ENCODE data around the gene SIGLEC12. TPM values are rescaled to one million over a fixed set of nuclear protein-coding genes. Genes with fewer than 3 reads are reported as not detected.
A peak's percentile ranks its signal among the peaks of the same experiment; 100 is the strongest.

SIGLEC12 gene
- total RNA-seq, result 1 to 10 TPM in 1 of 2 donors, not detected in 1; 1.1 TPM
- long read RNA-seq, partial matches to known transcripts, result 0 of 1 reads
- long read RNA-seq, other reads (novel, unspliced or antisense), result 0 of 1 reads

- ATAC-seq (peak; percentile 49 to 59), DNase-seq (no peak)
- intact Hi-C loops (cut with DNase I), result no loop called here
Observed at GRCh38 chr19:51501594-51502263, at the start of gene SIGLEC12. SIGLEC12 (minus strand) TSS chr19:51501800; CDS start chr19:51501733, 67 bp downstream.

- DNase-seq (no peak), ATAC-seq (no peak)
- intact Hi-C loops (cut with DNase I), result no loop called here
Observed at GRCh38 chr19:51550848-51551672, 49.5 kb upstream of the SIGLEC12 start.

- intact Hi-C loops (cut with DNase I), result no loop called here
- DNase-seq (no peak), ATAC-seq (no peak)
Observed at GRCh38 chr19:51549533-51550324, 48.1 kb upstream of the SIGLEC12 start.

GRCh38 chr19:51548891-51549305 lies 47.3 kb upstream of the SIGLEC12 start:
- no peak for ATAC-seq
- no peak for DNase-seq
- intact Hi-C loops (cut with DNase I), result no loop called here

GRCh38 chr19:51548213-51548651 lies 46.6 kb upstream of the SIGLEC12 start:
- ATAC-seq, result no peak
- intact Hi-C loops (cut with DNase I), result no loop called here
- no peak for DNase-seq

GRCh38 chr19:51547397-51548212 lies 46.0 kb upstream of the SIGLEC12 start:
- DNase-seq (no peak), ATAC-seq (no peak)
- intact Hi-C loops (cut with DNase I), result no loop called here

- DNase-seq (no peak), ATAC-seq (no peak)
- intact Hi-C loops (cut with DNase I), result no loop called here
Observed at GRCh38 chr19:51546650-51547396, 45.2 kb upstream of the SIGLEC12 start.

- intact Hi-C loops (cut with DNase I), result no loop called here
- no peak for DNase-seq
- ATAC-seq, result no peak
Observed at GRCh38 chr19:51546107-51546649, 44.6 kb upstream of the SIGLEC12 start.

- intact Hi-C loops (cut with DNase I), result no loop called here
- ATAC-seq (no peak), DNase-seq (no peak)
Observed at GRCh38 chr19:51544038-51544437, 42.4 kb upstream of the SIGLEC12 start.

- no peak for ATAC-seq
- no peak for DNase-seq
- intact Hi-C loops (cut with DNase I), result no loop called here
Observed at GRCh38 chr19:51542699-51543098, 41.1 kb upstream of the SIGLEC12 start.

- intact Hi-C loops (cut with DNase I), result no loop called here
- ATAC-seq (no peak), DNase-seq (no peak)
Observed at GRCh38 chr19:51541458-51542357, 40.1 kb upstream of the SIGLEC12 start.

- ATAC-seq, result no peak
- intact Hi-C loops (cut with DNase I), result no loop called here
- DNase-seq, result no peak
Observed at GRCh38 chr19:51539821-51540366, 38.3 kb upstream of the SIGLEC12 start.

GRCh38 chr19:51535535-51535934 lies 33.9 kb upstream of the SIGLEC12 start:
- no peak for ATAC-seq
- intact Hi-C loops (cut with DNase I), result no loop called here
- DNase-seq, result no peak

- peak; percentile 55 for DNase-seq
- intact Hi-C loops (cut with DNase I), result no loop called here
- peak; percentile 67 to 73 for ATAC-seq
Observed at GRCh38 chr19:51531349-51532315, 30.0 kb upstream of the SIGLEC12 start, which contains the start of gene SIGLEC6. SIGLEC6 (minus strand) TSS chr19:51531670; CDS start chr19:51531648, 22 bp downstream.

GRCh38 chr19:51530616-51531015 lies 29.0 kb upstream of the SIGLEC12 start:
- DNase-seq (no peak), ATAC-seq (no peak)
- intact Hi-C loops (cut with DNase I), result no loop called here
